SH-SY5Y (cell line): ENCODE measurements around the gene RBCK1.

Experiments used
- GATA2 ChIP-seq: IDR thresholded peaks from 2 replicates; pipeline ENCODE4 v1.6.1; 2011; ENCODE audit warnings: mild to moderate bottlenecking, low read depth, low read length
- GATA3 ChIP-seq: IDR thresholded peaks from 2 replicates; pipeline ENCODE4 v1.6.1; 2011; ENCODE audit warnings: low read depth, mild to moderate bottlenecking, low read length, moderate library complexity

GRCh38 chr20:396252-396618 is 11.9 kb upstream of the RBCK1 start:
- TF ChIP-seq GATA2 (no peak), GATA3 (no peak)
